HepG2 (cell line): Measurements from ENCODE around the gene ZDHHC14. TPM values are rescaled to one million over a fixed set of nuclear protein-coding genes. Genes with fewer than 3 reads are reported as not detected.

Experiments
- ATAC-seq: fragments of 200-7000 bp; cut with Tn5 transposase; 3 replicates; pipeline ENCODE4 v1.9.1; 2020; ENCODE audit warnings: mild to moderate bottlenecking, moderate library complexity
- BruUV-seq: library from RNA; stranded (reverse); fragments of 400-500 nt; replicated peaks from 2 replicates; lab custom pipeline; 2021; lab: Mats Ljungman, UMichigan
- CTCF ChIA-PET: fragments of 300-600 bp; formaldehyde crosslinking; extraction: SDS; loops from one replicate; lab custom pipeline; 2021; ENCODE audit warnings: low total read pairs, inconsistent platforms, low intra/inter-chr PET ratio; lab: Yijun Ruan, JAX
- POLR2A ChIA-PET: fragments of 350-600 bp; sonication (Branson Sonifier 250); formaldehyde crosslinking; loops from one replicate; lab custom pipeline; 2020; ENCODE audit warnings: antibody characterized with exemption, inconsistent platforms; lab: Yijun Ruan, JAX
- DNase-seq: peaks from one replicate; pipeline ENCODE4 v3.0.0-alpha.2; 2015; ENCODE audit warnings: low spot score
- FAIRE-seq: peaks from 3 replicates; lab custom pipeline; 2011; peaks lifted over from hg19 to GRCh38; lab: Jason Lieb, UNC
- H2AFZ ChIP-seq: one replicate; pipeline ENCODE4 v1.6.1; 2011; ENCODE audit warnings: low read length, inconsistent platforms
- H3K27ac ChIP-seq: fragments of 300-600 bp; 3 replicates; pipeline ENCODE4 v1.8.0; 2011; ENCODE audit warnings: mixed run types, mild to moderate bottlenecking, mixed read lengths, low read length, inconsistent platforms; ENCODE audit not compliant: insufficient read depth; ENCODE audit errors: extremely low read length
- H3K27me3 ChIP-seq, 2 experiments: fragments of 200-600 bp in 1 of 2; 2 replicates in 1 of 2; 3 replicates in 1 of 2; pipeline versions ENCODE4 v1.6.0 to v1.8.0; 2011; ENCODE audit warnings: low read length in 2 of 2, mild to moderate bottlenecking in 2 of 2, moderate library complexity in 2 of 2, inconsistent platforms in 1 of 2; ENCODE audit not compliant: insufficient read depth in 2 of 2, control insufficient read depth in 1 of 2
- H3K36me3 ChIP-seq, 2 experiments: fragments of 200-600 bp in 1 of 2; replicated peaks in 1 of 2; 2 replicates in 1 of 2; 3 replicates in 1 of 2; pipeline versions ENCODE4 v1.5.1 to v1.8.0; 2011; ENCODE audit warnings: low read length in 2 of 2, inconsistent platforms in 1 of 2; ENCODE audit not compliant: insufficient read depth in 2 of 2, control insufficient read depth in 1 of 2
- H3K4me1 ChIP-seq: 2 replicates; pipeline ENCODE4 v1.5.1; 2012; ENCODE audit warnings: low read length, inconsistent platforms; ENCODE audit not compliant: insufficient read depth
- H3K4me2 ChIP-seq: 2 replicates; pipeline ENCODE4 v1.6.0; 2011; ENCODE audit warnings: low read depth, low read length, inconsistent platforms
- H3K4me3 ChIP-seq, 3 experiments: fragments of 200-600 bp in 1 of 3; sonication (generic), shearing (Covaris generic) in 1 of 3; replicated peaks in 1 of 3; 2 replicates each; pipeline ENCODE4 v1.5.1; 2011 to 2016; ENCODE audit warnings: low read length in 3 of 3, inconsistent platforms in 2 of 3, low read depth in 2 of 3, mild to moderate bottlenecking in 2 of 3, control low read depth in 1 of 3, mixed read lengths in 1 of 3; ENCODE audit not compliant: insufficient read depth in 1 of 3
- H3K79me2 ChIP-seq: one replicate; pipeline ENCODE4 v1.6.1; 2011; ENCODE audit warnings: low read length, inconsistent platforms; ENCODE audit not compliant: insufficient read depth
- H3K9ac ChIP-seq: 2 replicates; pipeline ENCODE4 v1.6.0; 2011; ENCODE audit warnings: mild to moderate bottlenecking, low read depth, low read length, inconsistent platforms; ENCODE audit not compliant: insufficient read depth
- H3K9me3 ChIP-seq: 2 replicates; pipeline ENCODE4 v1.5.1; 2012; ENCODE audit warnings: mild to moderate bottlenecking, low read length
- H4K20me1 ChIP-seq: 2 replicates; pipeline ENCODE4 v1.6.0; 2011; ENCODE audit warnings: inconsistent platforms, mild to moderate bottlenecking, low read length, moderate library complexity; ENCODE audit not compliant: insufficient read depth
- BRCA1 ChIP-seq: sonication (generic); formaldehyde crosslinking; IDR thresholded peaks from 2 replicates; pipeline ENCODE4 v1.4.0; 2020; ENCODE audit warnings: missing genetic modification reagents
- GFI1 ChIP-seq: sonication (generic); formaldehyde crosslinking; IDR thresholded peaks from 2 replicates; pipeline ENCODE4 v1.5.0; 2020; ENCODE audit warnings: missing genetic modification reagents, mild to moderate bottlenecking, borderline replicate concordance
- KDM5A ChIP-seq: fragments of 200-600 bp; sonication (generic); IDR thresholded peaks from 2 replicates; pipeline ENCODE4 v1.7.0; 2018; ENCODE audit warnings: antibody characterized with exemption, mild to moderate bottlenecking, low read length, borderline replicate concordance
- MXD4 ChIP-seq: IDR thresholded peaks from 2 replicates; pipeline ENCODE4 v1.6.1; 2016; ENCODE audit warnings: mild to moderate bottlenecking, missing biosample characterization, missing genetic modification reagents
- PHF5A ChIP-seq: IDR thresholded peaks from one replicate; pipeline ENCODE4 v1.6.1; 2018; ENCODE audit warnings: low read depth, missing genetic modification reagents; ENCODE audit not compliant: unreplicated experiment
- RBM39 ChIP-seq: fragments of 200-400 bp; formaldehyde crosslinking; IDR thresholded peaks from one replicate; pipeline ENCODE4 v1.6.1; 2018; ENCODE audit warnings: antibody characterized with exemption, mild to moderate bottlenecking, low read depth, low read length; ENCODE audit not compliant: poor library complexity, severe bottlenecking
- ZBTB2 ChIP-seq: sonication (generic); formaldehyde crosslinking; IDR thresholded peaks from 2 replicates; pipeline ENCODE4 v1.8.0; 2022; ENCODE audit warnings: low read depth, missing genetic modification reagents
- ZBTB26 ChIP-seq: IDR thresholded peaks from 2 replicates; pipeline ENCODE4 v1.6.1; 2016; ENCODE audit warnings: missing compliant biosample characterization, missing genetic modification reagents, borderline replicate concordance
- ZBTB37 ChIP-seq: sonication (generic); formaldehyde crosslinking; IDR thresholded peaks from 2 replicates; pipeline ENCODE4 v1.4.0; 2020; ENCODE audit warnings: mild to moderate bottlenecking, missing genetic modification reagents
- ZEB1 ChIP-seq: IDR thresholded peaks from 2 replicates; pipeline ENCODE4 v1.6.1; 2012; ENCODE audit warnings: mild to moderate bottlenecking, low read depth, inconsistent platforms; ENCODE audit not compliant: insufficient replicate concordance
- ZFP36 ChIP-seq: fragments of 150-350 bp; IDR thresholded peaks from 2 replicates; pipeline ENCODE4 v1.6.1; 2018; ENCODE audit warnings: borderline replicate concordance, low read length, low read depth; ENCODE audit not compliant: partially characterized antibody
- ZNF207 ChIP-seq: fragments of 450-650 bp; IDR thresholded peaks from 2 replicates; pipeline ENCODE4 v1.6.1; 2016; ENCODE audit warnings: antibody characterized with exemption, borderline replicate concordance
- ZNF512 ChIP-seq: sonication (generic); formaldehyde crosslinking; IDR thresholded peaks from 2 replicates; pipeline ENCODE4 v1.4.0; 2020; ENCODE audit warnings: mild to moderate bottlenecking, missing genetic modification reagents
- ZNF550 ChIP-seq: sonication (generic); formaldehyde crosslinking; IDR thresholded peaks from 2 replicates; pipeline ENCODE4 v1.4.0; 2020; ENCODE audit warnings: mild to moderate bottlenecking, missing genetic modification reagents, borderline replicate concordance
- ZNF670 ChIP-seq: sonication (generic); formaldehyde crosslinking; IDR thresholded peaks from 2 replicates; pipeline ENCODE4 v1.8.0; 2022; ENCODE audit warnings: mild to moderate bottlenecking, missing genetic modification reagents, borderline replicate concordance
- ZNF704 ChIP-seq: sonication (generic); formaldehyde crosslinking; IDR thresholded peaks from 2 replicates; pipeline ENCODE4 v1.8.1; 2023; ENCODE audit warnings: mild to moderate bottlenecking, inconsistent platforms, moderate library complexity, missing genetic modification reagents, borderline replicate concordance
- WGBS: methylation state at CpG from one replicate; pipeline ENCODE4 v1.1.6; 2017; ENCODE audit warnings: low lambda C conversion rate; 5-methylcytosine and 5-hydroxymethylcytosine counted together
- in situ Hi-C: cut with HindIII; loops from 2 replicates; pipeline ENCODE4 v1.10.0; 2017; ENCODE audit warnings: low pct_unique_long_range_greater_than_20kb; ENCODE audit not compliant: extremely low pct_ligation_motif_present
- intact Hi-C: fragments of 100-400 bp; cut with micrococcal nuclease; formaldehyde crosslinking; loops from one replicate; pipeline ENCODE4 v1.10.0; 2022; ENCODE audit not compliant: unreplicated experiment
- polyA plus RNA-seq, 8 experiments: library from polyadenylated mRNA; depleted of rRNA in 3 of 8; stranded (reverse) in 7 of 8; unstranded in 1 of 8; fragments of >200 nt; fragmentation: Illumina TruSeq in 4 of 8; extraction: Trizol in 4 of 8; gene quantifications; 2 replicates each; pipeline versions ENCODE4 v1.2.1 to v1.2.3, GENCODE V29; 2011 to 2016; ENCODE audit warnings: low read depth in 4 of 8, missing spikeins in 1 of 8, mixed read lengths in 1 of 8; ENCODE audit not compliant: insufficient read depth in 1 of 8
- total RNA-seq, 5 experiments: library from RNA; depleted of rRNA; stranded (reverse); fragments of >200 nt; fragmentation: Illumina TruSeq; extraction: Trizol; gene quantifications; 2 replicates each; pipeline ENCODE4 v1.2.3, GENCODE V29; 2016; ENCODE audit warnings: low read depth in 1 of 5

The ZDHHC14 gene
- total and polyA plus RNA-seq, 2 of the 13 experiments (the other 11 are each of a cell fraction or from before 2014, with no cell fraction given): 3.7 to 9.5 TPM

- H2AFZ ChIP-seq: no peak overlapping the region
- ChIA-PET POLR2A (no interaction called here), CTCF (interaction anchor here (1.3 to 3.2 kb wide), 2 partner anchors 207 to 351 kb away, joined by 4 to 37 read pairs; no protein-coding TSS in a partner anchor)
- DNase-seq (no peak), ATAC-seq (no peak), FAIRE-seq (no peak)
- H3K4me2 ChIP-seq: no peak overlapping the region
- no peaks in the 10 kb centered on the region for H3K27me3 ChIP-seq
- H3K79me2 ChIP-seq: no peaks in the 10 kb centered on the region
- no peaks in the 10 kb centered on the region for H4K20me1 ChIP-seq
- H3K9me3 ChIP-seq: no peaks in the 10 kb centered on the region
- no peak overlapping the region for H3K4me3 ChIP-seq
- no TSS peak for BruUV-seq
- in situ Hi-C loops: loop anchor here (10.0 kb wide), 1 partner anchor 352 kb away; no protein-coding TSS in a partner anchor
- 93% methylated on average over 3 of the region's 3 CpGs for WGBS
- H3K4me1 ChIP-seq: peaks cover 27% of the 10 kb centered on the region
- intact Hi-C loops: loop anchor here (1.0 to 10.0 kb wide), 7 partner anchors 52 to 352 kb away; partner anchors contain the start of gene ZDHHC14
- no peaks in the 10 kb centered on the region for H3K36me3 ChIP-seq
- no peak overlapping the region for H3K27ac ChIP-seq
- no peak overlapping the region for H3K9ac ChIP-seq
- TF ChIP-seq ZNF207 (no peak), GFI1 (no peak), BRCA1 (CRISPR knock-in tag) (no peak), ZBTB26 (CRISPR knock-in tag) (no peak), MXD4 (no peak), ZNF512 (CRISPR knock-in tag) (no peak), ZBTB2 (CRISPR knock-in tag) (no peak), ZBTB37 (CRISPR knock-in tag) (no peak), RBM39 (no peak), KDM5A (no peak), ZNF550 (no peak), ZFP36 (no peak), ZNF670 (CRISPR knock-in tag) (no peak), PHF5A (CRISPR knock-in tag) (no peak), ZNF704 (CRISPR knock-in tag) (no peak), ZEB1 (no peak)
These were observed 285.7 kb downstream of the ZDHHC14 start for GRCh38 chr6:157666729-157667128.
